ENCODE data around the gene TIAM1.

Gene TIAM1

DNA sequence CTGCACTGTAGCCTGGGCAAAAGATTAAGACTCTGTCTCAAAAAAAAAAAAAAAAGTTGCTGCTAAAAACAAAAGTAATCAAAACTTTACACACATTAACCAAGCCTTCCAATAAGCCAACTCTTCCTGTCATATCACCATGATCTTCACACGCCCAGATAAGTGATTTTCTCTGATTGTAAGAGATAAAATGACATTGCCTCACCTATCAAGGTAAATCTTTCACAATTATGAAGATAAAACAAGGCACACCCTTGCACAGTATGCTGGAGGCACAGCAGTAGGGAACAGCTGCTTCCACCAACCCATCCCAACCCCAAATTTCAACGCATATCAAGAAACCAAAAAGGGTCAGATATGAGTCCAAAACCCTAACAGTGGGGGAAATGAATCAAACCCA, 8.8 kb upstream of the TIAM1 start:
- no peak for DNase-seq (ENCODE audit: low read depth)

GRCh38 chr21:31351960-31352359, 7.9 kb upstream of the TIAM1 start:
- no peak for DNase-seq (ENCODE audit: low read depth)

DNA sequence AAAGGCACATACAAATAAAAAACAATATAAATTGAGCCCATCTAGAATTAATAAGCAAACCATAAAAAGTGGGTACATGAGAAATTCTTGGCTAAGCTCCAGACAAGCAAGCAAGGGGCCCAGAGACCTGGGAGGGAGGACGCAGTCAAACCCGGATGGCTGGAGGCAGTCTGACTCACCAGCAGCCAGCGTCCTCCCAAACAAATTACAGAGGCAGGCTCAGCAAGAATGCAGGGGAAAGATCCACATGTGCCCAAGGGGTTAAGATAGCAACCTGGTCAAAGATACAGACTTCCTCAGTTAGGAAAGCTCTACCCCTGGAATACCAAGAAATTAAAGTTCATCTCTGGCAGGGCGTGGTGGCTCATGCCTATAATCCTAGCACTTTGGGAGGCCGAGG, 7.4 kb upstream of the TIAM1 start:
- no peak for DNase-seq (ENCODE audit: low read depth)

- DNase-seq (ENCODE audit: low read depth) = no peak
These were observed 5.1 kb upstream of the TIAM1 start for GRCh38 chr21:31349208-31349607.

DNA sequence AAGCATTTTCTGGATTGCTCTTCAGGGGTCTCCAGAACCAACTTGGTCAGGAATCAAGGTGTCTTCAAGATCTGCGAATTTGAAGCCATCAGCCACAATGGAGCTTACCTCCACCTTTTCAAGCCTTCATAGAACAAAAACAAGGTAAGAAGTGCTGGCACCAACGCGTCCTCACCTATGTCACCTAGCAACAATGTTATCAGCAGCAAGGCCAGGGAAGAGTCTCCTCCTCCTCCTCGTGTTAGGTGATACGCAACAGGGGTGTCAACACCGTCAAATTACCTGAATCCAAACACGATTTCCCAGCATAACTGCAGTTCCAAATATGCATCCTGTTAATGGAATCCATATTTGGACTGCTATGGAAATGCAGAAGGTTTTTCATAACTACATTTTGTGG, 4.1 kb upstream of the TIAM1 start:
- no peak for DNase-seq (ENCODE audit: low read depth)

GRCh38 chr21:31347435-31348032, 3.5 kb upstream of the TIAM1 start:
- DNase-seq (ENCODE audit: low read depth) = no peak

DNA sequence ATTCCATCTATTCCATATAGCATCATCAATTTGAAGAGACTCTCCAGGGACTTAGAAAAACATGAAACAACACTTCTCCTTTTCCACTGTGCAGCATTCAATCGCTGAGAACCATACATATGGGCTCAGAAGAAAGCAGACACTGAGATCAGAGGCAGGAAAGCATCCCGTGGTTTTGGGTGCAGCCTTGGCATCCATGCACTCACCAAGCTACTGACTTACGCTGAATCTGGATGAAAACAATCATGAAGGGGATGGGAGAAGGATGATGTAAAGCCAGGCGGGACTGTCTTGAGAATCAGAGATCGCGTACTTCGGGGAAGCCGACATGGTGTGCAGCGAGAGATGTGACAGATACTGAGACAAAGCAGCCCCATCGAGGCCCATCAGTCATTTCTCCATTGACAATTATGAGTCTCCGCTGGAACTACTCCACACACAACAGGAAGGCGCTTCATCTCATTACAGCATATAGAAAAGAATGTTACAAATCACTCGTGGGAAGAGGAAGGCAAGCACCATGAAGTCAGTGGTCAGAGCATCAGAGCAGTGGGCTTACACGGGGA, 2.3 kb upstream of the TIAM1 start:
- DNase-seq (ENCODE audit: low read depth) = no peak

DNA sequence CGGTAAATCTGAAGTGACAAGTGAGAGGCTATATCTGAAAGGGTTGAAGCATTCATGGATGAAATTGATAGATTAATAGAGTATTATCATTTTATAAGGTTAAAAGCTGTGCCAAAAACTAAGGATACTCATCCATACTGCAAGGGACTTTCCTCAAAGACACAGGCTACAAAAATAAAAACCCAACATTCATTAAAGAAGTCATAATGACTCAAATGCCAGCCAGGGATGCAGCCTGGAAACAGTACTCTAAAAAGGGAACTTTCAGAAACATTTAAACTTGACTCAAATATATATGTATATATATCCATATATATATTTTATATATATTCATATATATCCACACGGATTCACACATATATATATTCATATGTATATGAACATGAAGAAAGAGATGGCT, 1.1 kb upstream of the TIAM1 start:
- no peak for DNase-seq (ENCODE audit: low read depth)

GRCh38 chr21:31343030-31343510, 991 bp downstream of the TIAM1 start:
- no peak for DNase-seq (ENCODE audit: low read depth)

GRCh38 chr21:31342348-31342747, 1.7 kb downstream of the TIAM1 start:
- DNase-seq (ENCODE audit: low read depth) = no peak

DNA sequence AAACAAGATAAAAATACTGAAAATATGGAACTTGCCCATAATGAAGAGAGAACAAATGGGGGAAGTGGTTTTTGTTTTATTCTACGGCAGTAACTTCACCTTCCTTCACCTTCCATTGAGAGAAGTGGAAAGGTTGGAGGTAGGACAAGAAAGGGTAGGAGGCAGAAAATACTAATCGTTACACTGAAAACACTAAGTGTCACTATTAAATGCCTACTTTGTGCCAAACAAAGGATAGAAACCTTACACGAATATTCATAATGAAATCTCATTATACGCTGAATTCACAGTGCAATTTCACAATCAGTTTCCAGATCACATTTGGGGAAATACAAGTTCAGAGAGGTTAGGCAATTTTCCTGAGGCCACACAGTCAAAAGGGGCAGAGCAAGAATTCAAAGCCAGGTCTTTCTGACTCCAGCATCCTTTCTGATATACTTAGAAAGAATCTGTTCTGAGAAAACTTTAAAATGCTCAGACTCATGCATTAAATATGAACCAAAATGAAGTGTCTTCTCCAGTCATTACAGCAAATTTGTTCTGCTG, 3.0 kb downstream of the TIAM1 start:
- DNase-seq (ENCODE audit: low read depth) = no peak

GRCh38 chr21:31340514-31340913, 3.5 kb downstream of the TIAM1 start:
- no peak for DNase-seq (ENCODE audit: low read depth)

DNA sequence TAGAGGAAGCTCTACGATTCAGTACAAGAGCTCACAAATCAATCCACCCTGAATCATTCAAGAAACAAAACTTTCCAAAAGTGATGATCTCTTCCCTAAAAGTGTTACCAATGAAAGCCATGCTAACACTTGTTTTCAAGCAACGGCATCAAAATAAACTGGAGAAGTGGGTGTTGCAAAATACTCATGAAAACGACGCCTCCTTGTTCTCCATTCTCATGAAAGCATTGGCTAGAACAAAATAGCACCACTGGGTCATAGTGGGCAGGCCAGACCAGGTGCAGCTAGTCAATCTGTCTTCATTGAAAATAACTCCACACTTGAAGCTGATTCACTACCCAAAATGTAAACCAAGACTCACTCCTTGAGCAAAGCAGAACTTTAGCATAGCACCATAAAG, 4.3 kb downstream of the TIAM1 start:
- DNase-seq (ENCODE audit: low read depth) = no peak

GRCh38 chr21:31338908-31339368, 5.1 kb downstream of the TIAM1 start:
- no peak for DNase-seq (ENCODE audit: low read depth)

DNA sequence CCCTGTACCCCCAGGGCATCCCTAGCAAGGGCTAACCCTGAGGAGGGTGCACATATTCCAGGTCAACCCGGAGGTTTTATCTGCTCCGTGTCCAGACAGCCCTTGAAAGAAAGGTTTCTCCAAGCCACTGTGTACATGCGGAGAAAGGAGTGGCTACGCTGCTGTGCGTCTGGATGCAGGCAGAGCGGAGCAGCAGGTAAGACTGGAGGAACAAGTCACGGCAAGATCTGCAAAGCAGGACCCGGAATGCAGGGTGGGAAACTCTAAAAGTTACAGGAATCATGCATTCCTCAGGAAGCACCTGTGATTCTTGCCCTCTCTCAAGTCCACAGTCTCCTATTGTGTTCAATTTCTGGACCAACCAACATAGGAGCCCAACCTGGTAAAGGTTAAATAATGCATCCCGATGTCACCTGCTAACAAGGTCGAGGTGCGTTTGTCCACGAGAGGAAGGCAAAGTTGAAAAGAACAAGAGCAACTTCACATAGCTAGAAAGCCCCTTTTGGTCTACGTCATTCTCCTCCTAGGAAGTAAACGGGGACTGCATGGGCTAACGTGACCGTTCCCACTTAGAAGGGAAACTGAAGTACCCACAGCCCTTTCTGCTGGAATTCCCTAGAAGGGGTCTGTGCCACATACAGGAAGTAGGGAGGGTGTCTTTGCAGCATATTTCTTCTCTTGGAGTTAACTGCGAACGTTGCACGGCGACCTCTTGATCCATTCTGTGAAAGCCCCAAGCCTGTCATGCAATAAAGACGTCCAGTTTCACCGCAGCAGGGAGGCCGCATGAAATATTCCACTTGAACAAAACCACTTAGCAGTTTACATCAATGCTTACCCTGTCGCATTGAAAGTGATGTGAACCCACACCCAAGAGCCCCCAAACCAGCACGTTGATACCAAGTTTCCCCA, 5.8 kb downstream of the TIAM1 start:
- DNase-seq (ENCODE audit: low read depth) = no peak

- no peak for DNase-seq (ENCODE audit: low read depth)
These were observed 7.0 kb downstream of the TIAM1 start for GRCh38 chr21:31337086-31337485.

- no peak for DNase-seq (ENCODE audit: low read depth)
These were observed 7.4 kb downstream of the TIAM1 start for GRCh38 chr21:31336739-31337040.

DNA sequence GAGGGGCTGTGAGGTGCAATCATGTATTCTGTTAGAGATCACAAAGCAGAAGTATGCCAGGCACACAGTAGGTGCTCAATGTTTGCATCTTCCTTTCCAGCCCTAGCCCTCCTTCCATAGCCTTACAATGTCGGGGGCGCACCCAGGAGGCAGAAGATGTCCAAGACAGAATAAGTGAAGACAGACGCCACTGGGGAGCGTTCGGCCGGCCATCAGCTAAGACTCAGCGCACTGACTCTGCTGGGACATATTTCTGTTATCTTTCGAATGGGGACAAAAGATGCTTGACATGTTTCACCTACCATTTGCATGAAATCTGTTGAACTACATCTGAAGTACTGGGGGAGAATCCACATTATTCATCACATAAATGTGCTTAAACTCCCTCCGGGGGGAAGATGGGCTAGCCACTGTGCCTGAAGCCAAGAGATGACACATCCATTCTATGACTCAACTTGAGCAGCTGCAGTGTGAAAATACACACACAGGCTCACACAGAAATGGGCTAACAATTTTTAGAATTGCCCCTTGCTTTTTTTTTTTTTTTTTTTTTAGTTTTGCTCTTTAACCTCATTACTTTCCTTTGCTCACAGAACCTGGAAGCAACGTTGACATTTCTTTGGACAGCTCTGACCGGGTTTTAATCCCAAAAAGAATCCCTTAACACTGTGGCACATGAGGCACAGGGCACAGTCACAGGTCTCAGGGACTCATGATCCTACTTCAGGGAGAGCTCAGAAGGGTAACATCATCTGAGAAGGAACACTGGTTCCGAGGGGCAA, 7.9 kb downstream of the TIAM1 start:
- DNase-seq (ENCODE audit: low read depth) = peak; percentile 23

- no peak for DNase-seq (ENCODE audit: low read depth)
These were observed 9.4 kb downstream of the TIAM1 start for GRCh38 chr21:31334648-31335121.

DNA sequence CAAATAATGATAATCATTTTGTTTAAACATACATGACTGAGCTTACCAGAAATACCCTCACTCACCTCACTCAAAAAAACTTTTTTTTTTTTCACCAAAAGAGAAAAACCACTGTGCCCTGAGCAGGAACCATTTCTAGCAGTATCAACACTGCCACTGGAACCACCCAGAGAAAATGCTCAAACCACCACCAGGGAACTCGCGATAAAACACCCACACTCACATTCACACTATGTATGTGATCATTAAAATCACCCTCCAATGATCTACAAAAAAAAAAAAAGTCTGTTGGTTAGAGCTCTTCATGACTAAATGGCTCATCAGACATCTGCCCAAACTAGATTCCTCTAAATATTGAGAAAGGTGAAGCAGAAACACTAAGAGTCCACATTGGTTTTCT, 11.5 kb downstream of the TIAM1 start:
- no peak for DNase-seq (ENCODE audit: low read depth)

DNA sequence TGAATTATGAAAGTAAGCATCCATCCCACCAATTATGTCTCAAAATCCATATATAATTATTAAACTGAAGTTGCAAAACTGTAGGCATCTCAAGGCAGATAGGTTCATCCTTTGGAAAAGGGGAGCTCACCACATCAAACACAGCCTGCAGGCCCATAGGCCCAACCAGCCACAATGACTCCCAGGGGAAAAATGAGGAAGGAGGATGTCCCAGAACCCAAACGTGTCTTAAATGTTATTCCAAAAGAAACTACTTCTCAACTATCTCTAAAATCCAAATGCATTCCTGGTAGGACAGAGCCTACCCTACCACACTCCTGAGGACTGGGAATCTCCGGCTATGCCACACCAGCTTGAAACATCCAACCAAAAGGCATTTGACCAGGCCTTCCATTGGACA, 12.8 kb downstream of the TIAM1 start:
- DNase-seq (ENCODE audit: low read depth) = no peak

- no peak for DNase-seq (ENCODE audit: low read depth)
These were observed 13.9 kb downstream of the TIAM1 start for GRCh38 chr21:31330144-31330483.

Data from GM04504 (cell line).